Fibroblast of skin of right biceps (primary cell): Measurements from ENCODE around the gene PPP1R1B.
A peak's percentile ranks its signal among the peaks of the same experiment; 100 is the strongest.

Experiments
- DNase-seq: peaks from one replicate; pipeline ENCODE4 v3.0.0-alpha.2; 2013

The PPP1R1B gene

GRCh38 chr17:39658760-39659159 lies 32.0 kb downstream of the PPP1R1B start:
- DNase-seq = no peak

- no peak for DNase-seq
These were observed 32.7 kb downstream of the PPP1R1B start for GRCh38 chr17:39659279-39660010.

- no peak for DNase-seq
These were observed 33.2 kb downstream of the PPP1R1B start for GRCh38 chr17:39660011-39660360.

- no peak for DNase-seq
These were observed 33.9 kb downstream of the PPP1R1B start for GRCh38 chr17:39660397-39661385.

- no peak for DNase-seq
These were observed 35.2 kb downstream of the PPP1R1B start for GRCh38 chr17:39661744-39662541.

- no peak for DNase-seq
These were observed 36.0 kb downstream of the PPP1R1B start for GRCh38 chr17:39662551-39663339.

GRCh38 chr17:39663340-39663687 lies 36.6 kb downstream of the PPP1R1B start:
- DNase-seq = no peak

- DNase-seq = no peak
These were observed 37.2 kb downstream of the PPP1R1B start for GRCh38 chr17:39663688-39664580.

- no peak for DNase-seq
These were observed 38.1 kb downstream of the PPP1R1B start, which contains the start of gene TCAP for GRCh38 chr17:39664581-39665561. Gene TCAP, plus strand, starts transcription at chr17:39665349. Its CDS starts 11 bp downstream, at chr17:39665360.

GRCh38 chr17:39665642-39666224 lies 39.0 kb downstream of the PPP1R1B start:
- no peak for DNase-seq

GRCh38 chr17:39666231-39666600 lies 39.5 kb downstream of the PPP1R1B start:
- DNase-seq = no peak

GRCh38 chr17:39666601-39667261 lies 40.0 kb downstream of the PPP1R1B start:
- DNase-seq = no peak

GRCh38 chr17:39667262-39667944 lies 40.7 kb downstream of the PPP1R1B start:
- DNase-seq = no peak

- peak; percentile 58 for DNase-seq
These were observed 41.5 kb downstream of the PPP1R1B start, which contains the start of gene PNMT for GRCh38 chr17:39667945-39668924. Gene PNMT, plus strand, starts transcription at chr17:39668453. Its CDS starts 23 bp downstream, at chr17:39668476.

- no peak for DNase-seq
These were observed 43.4 kb downstream of the PPP1R1B start for GRCh38 chr17:39669897-39670735.

- no peak for DNase-seq
These were observed 44.0 kb downstream of the PPP1R1B start for GRCh38 chr17:39670746-39671145.
